Pancreas (tissue), 10 donors: ENCODE data around the gene CAMSAP1. TPM values are rescaled to one million over a fixed set of nuclear protein-coding genes. Genes with fewer than 3 reads are reported as not detected.

ENCODE experiments used
- ATAC-seq, 4 donors: fragments of 200-7000 bp; cut with Tn5 transposase; one replicate each; pipeline versions ENCODE4 v1.8.0 to v1.9.1; 2020; ENCODE audit warnings: mild to moderate bottlenecking in 4 of 4, moderate library complexity in 4 of 4
- DNase-seq, 6 donors: peaks; one replicate each; pipeline ENCODE4 v3.0.0-alpha.2; 2020
- FAIRE-seq: peaks from 2 replicates; lab custom pipeline; 2012; peaks lifted over from hg19 to GRCh38; lab: Jason Lieb, UNC
- H3K27ac ChIP-seq, 4 donors: fragments of 200-600 bp; sonication (generic); 1 replicate in 3 of 4; 2 replicates in 1 of 4; pipeline versions ENCODE4 v1.5.0 to v1.8.0; 2020
- H3K27me3 ChIP-seq, 4 donors: fragments of 200-600 bp; one replicate each; pipeline ENCODE4 v1.8.0; 2021
- H3K36me3 ChIP-seq, 3 donors: fragments of 200-600 bp; sonication (generic) in 1 of 3; one replicate each; pipeline versions ENCODE4 v1.5.0 to v1.8.0; 2020 to 2021
- H3K4me1 ChIP-seq, 3 donors: fragments of 200-600 bp; one replicate each; pipeline ENCODE4 v1.8.0; 2021
- H3K4me3 ChIP-seq, 4 donors: fragments of 200-600 bp; sonication (generic) in 2 of 4; one replicate each; pipeline versions ENCODE4 v1.5.0 to v1.8.0; 2020 to 2021
- H3K9me3 ChIP-seq, 4 donors: fragments of 200-600 bp; one replicate each; pipeline ENCODE4 v1.8.0; 2021
- WGBS, 2 donors: extraction: QIAGEN DNeasy Blood & Tissue Kit; methylation state at CpG; one replicate each; pipeline ENCODE4 v1.1.7; 2013; 5-methylcytosine and 5-hydroxymethylcytosine counted together
- intact Hi-C, 3 donors: fragments of 100-400 bp; cut with DNase I; formaldehyde crosslinking; loops; one replicate each; pipeline versions ENCODE4 v1.11.1 to v1.14.2; 2022
- polyA plus RNA-seq, 2 donors: library from polyadenylated mRNA; stranded (reverse); fragments of 200-250 nt; gene quantifications; one replicate each; pipeline ENCODE4 v1.2.3, GENCODE V29; 2013
- total RNA-seq, 6 donors: library from RNA; stranded (reverse); fragmentation: NEBNext Ultra II Directional in 4 of 6; extraction: Animal tissue kit (Norgen Biotek cat#: 25700) in 4 of 6; gene quantifications; one replicate each; pipeline versions ENCODE4 v1.2.1 to v1.2.4, GENCODE V29; 2021 to 2023
- TF ChIP-seq, protein P1 (sequence below), 4 donors: fragments of 200-600 bp; sonication (generic) in 3 of 4; IDR thresholded peaks; one replicate each; pipeline versions ENCODE4 v1.5.0 to v1.8.0; 2021; ENCODE audit warnings: antibody characterized with exemption in 4 of 4
- donor health status: healthy with polysubstance abuse.
- donor health status: DM: no; HTN: no; CAD: no; lungs with moderate emphysema.
- donor health status: DM: no; HTN: no; CAD: no.
- donor health status: control.
- donor health status: control.
- donor health status: Bipolar disorder and iron deficiency.
- donor health status: DM: yes; HTN: yes; CAD: no.
- donor health status: DM: no; HTN: no; CAD: no.
- donor health status: DM: no; HTN: no; CAD: no.
- donor health status: DM: yes; HTN: yes; CAD: no.

The CAMSAP1 gene
- total and polyA plus RNA-seq, 8 donors: 3.8 to 20.1 (median 12.7) TPM

- Histone ChIP-seq H3K9me3 (no peaks in the 10 kb centered on the region), H3K36me3 (peaks cover 0 to 56% (median 10%) of the 10 kb centered on the region in 3 donors), H3K4me1 (no peaks in the 10 kb centered on the region), H3K27me3 (no peaks in the 10 kb centered on the region), H3K4me3 (no peak overlapping the region), H3K27ac (no peak overlapping the region)
- intact Hi-C loops: no loop called here
- 94 to 95% methylated on average over 12 of the region's 12 CpGs for WGBS, 2 donors
- DNase-seq (peak in 1 of 6 donors; percentile 22), FAIRE-seq (no peak), ATAC-seq (no peak)
- TF ChIP-seq, protein P1, sequence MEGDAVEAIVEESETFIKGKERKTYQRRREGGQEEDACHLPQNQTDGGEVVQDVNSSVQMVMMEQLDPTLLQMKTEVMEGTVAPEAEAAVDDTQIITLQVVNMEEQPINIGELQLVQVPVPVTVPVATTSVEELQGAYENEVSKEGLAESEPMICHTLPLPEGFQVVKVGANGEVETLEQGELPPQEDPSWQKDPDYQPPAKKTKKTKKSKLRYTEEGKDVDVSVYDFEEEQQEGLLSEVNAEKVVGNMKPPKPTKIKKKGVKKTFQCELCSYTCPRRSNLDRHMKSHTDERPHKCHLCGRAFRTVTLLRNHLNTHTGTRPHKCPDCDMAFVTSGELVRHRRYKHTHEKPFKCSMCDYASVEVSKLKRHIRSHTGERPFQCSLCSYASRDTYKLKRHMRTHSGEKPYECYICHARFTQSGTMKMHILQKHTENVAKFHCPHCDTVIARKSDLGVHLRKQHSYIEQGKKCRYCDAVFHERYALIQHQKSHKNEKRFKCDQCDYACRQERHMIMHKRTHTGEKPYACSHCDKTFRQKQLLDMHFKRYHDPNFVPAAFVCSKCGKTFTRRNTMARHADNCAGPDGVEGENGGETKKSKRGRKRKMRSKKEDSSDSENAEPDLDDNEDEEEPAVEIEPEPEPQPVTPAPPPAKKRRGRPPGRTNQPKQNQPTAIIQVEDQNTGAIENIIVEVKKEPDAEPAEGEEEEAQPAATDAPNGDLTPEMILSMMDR (IDR thresholded peaks at IDR 0.05): no peak
These were observed 90.7 kb downstream of the CAMSAP1 start for GRCh38 chr9:135816651-135816970.

- H3K27me3 ChIP-seq: no peaks in the 10 kb centered on the region
- peaks cover 0 to 59% (median 14%) of the 10 kb centered on the region in 3 donors for H3K36me3 ChIP-seq
- no peak for ATAC-seq
- H3K4me3 ChIP-seq: no peak overlapping the region
- H3K27ac ChIP-seq: no peak overlapping the region
- H3K9me3 ChIP-seq: no peaks in the 10 kb centered on the region
- TF ChIP-seq, protein P1 (IDR thresholded peaks at IDR 0.05): no peak
- H3K4me1 ChIP-seq: no peaks in the 10 kb centered on the region
- FAIRE-seq: no peak
- WGBS, 2 donors: 91 to 92% methylated on average over 28 of the region's 28 CpGs
- intact Hi-C loops: no loop called here
- DNase-seq: peak in 1 of 6 donors; percentile 43
These were observed 91.3 kb downstream of the CAMSAP1 start for GRCh38 chr9:135815830-135816650.

- Histone ChIP-seq H3K4me3 (no peak overlapping the region), H3K9me3 (no peaks in the 10 kb centered on the region), H3K36me3 (peaks cover 0 to 66% (median 17%) of the 10 kb centered on the region in 3 donors), H3K27ac (no peak overlapping the region), H3K27me3 (no peaks in the 10 kb centered on the region), H3K4me1 (no peaks in the 10 kb centered on the region)
- intact Hi-C loops: no loop called here
- DNase-seq (peak in 2 of 6 donors; percentile 15), ATAC-seq (no peak), FAIRE-seq (no peak)
- TF ChIP-seq, protein P1 (IDR thresholded peaks at IDR 0.05): no peak
- 96 to 100% methylated on average over 4 of the region's 4 CpGs for WGBS, 2 donors
These were observed 91.9 kb downstream of the CAMSAP1 start for GRCh38 chr9:135815413-135815812.

DNA sequence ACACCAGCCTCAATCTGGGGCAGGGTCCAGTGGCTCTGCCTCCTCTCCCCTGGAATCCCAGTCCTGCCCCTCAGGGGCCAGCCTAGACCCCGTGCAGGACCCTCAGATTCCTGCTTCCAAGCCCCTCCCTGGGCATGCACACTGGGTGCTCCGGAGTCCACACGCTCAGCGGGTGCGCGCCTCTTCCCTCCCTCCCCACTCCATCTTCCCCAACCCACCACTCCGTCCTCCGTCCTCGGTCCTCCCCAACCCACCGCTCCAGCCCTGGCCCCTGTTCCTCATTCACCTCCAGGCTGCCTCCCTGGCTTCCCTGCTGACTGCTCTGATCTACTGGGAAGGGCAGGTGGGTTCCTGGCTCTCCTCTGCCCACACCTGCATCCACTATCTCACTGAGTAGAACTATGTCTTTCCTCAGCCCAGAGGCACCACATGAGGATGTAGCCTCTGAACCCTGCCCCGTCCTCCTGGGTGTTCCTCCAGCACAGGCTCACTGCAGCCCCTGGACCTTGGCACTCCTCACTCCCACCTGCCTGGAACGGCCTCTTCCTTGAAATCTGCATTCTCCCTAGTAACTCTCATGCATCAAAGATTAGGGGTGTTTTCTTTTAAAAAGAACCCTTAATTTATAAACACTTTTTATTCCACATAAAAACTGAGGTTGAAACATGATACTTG lies 92.8 kb downstream of the CAMSAP1 start:
- DNase-seq: peak in 1 of 6 donors; percentile 35
- H3K27me3 ChIP-seq: no peaks in the 10 kb centered on the region
- TF ChIP-seq, protein P1 (IDR thresholded peaks at IDR 0.05): no peak
- 94 to 95% methylated on average over 12 of the region's 12 CpGs for WGBS, 2 donors
- no peak overlapping the region for H3K4me3 ChIP-seq
- H3K9me3 ChIP-seq: no peaks in the 10 kb centered on the region
- H3K27ac ChIP-seq: no peak overlapping the region
- ATAC-seq: no peak
- no peaks in the 10 kb centered on the region for H3K4me1 ChIP-seq
- H3K36me3 ChIP-seq: peaks cover 0 to 74% (median 17%) of the 10 kb centered on the region in 3 donors
- FAIRE-seq: no peak
- intact Hi-C loops: no loop called here
